WTC11 (cell line): ENCODE data around the gene IVD. TPM values are rescaled to one million over a fixed set of nuclear protein-coding genes. Genes with fewer than 3 reads are reported as not detected.

ENCODE experiments used
- ATAC-seq: fragments of 200-7000 bp; cut with Tn5 transposase; 2 replicates; pipeline ENCODE4 v1.10.0; 2021; ENCODE audit warnings: mild to moderate bottlenecking, moderate library complexity
- CTCF ChIA-PET: fragments of 300-600 bp; sonication (Branson Sonifier 250); formaldehyde crosslinking; loops from one replicate; lab custom pipeline; 2021; ENCODE audit warnings: antibody characterized with exemption; lab: Charles Lee
- POLR2A ChIA-PET: fragments of 350-600 bp; sonication (Branson Sonifier 250); formaldehyde crosslinking; loops from one replicate; lab custom pipeline; 2021; ENCODE audit warnings: antibody characterized with exemption; lab: Charles Lee
- DNase-seq: peaks from one replicate; pipeline ENCODE4 v3.0.0; 2021; ENCODE audit warnings: low spot score
- H3K27ac Mint-ChIP-seq: 2 replicates; pipeline ENCODE4 v1.8.0; 2021; ENCODE audit warnings: mixed read lengths
- H3K27me3 Mint-ChIP-seq: 2 replicates; pipeline ENCODE4 v1.8.0; 2021; ENCODE audit warnings: low read depth, mild to moderate bottlenecking, moderate library complexity, mixed read lengths
- H3K36me3 Mint-ChIP-seq: 2 replicates; pipeline ENCODE4 v1.8.0; 2021; ENCODE audit warnings: mixed read lengths
- H3K4me1 Mint-ChIP-seq: 2 replicates; pipeline ENCODE4 v1.8.0; 2022; ENCODE audit warnings: mixed read lengths
- H3K4me3 Mint-ChIP-seq: 2 replicates; pipeline ENCODE4 v1.8.0; 2021; ENCODE audit warnings: mild to moderate bottlenecking, moderate library complexity, mixed read lengths
- H3K9me3 Mint-ChIP-seq: 2 replicates; pipeline ENCODE4 v1.8.0; 2021; ENCODE audit warnings: mixed read lengths
- GABPB1 ChIP-seq: sonication (generic); formaldehyde crosslinking; IDR thresholded peaks from 2 replicates; pipeline ENCODE4 v1.8.1; 2023; ENCODE audit warnings: mild to moderate bottlenecking, missing genetic modification reagents
- GRHL2 ChIP-seq: fragments of 250-450 bp; sonication (Bioruptor Pico); IDR thresholded peaks from 2 replicates; pipeline ENCODE4 v1.8.0; 2022; ENCODE audit warnings: mild to moderate bottlenecking, moderate library complexity; ENCODE audit not compliant: insufficient replicate concordance, severe bottlenecking
- IRF2 ChIP-seq: sonication (generic); formaldehyde crosslinking; IDR thresholded peaks from 2 replicates; pipeline ENCODE4 v1.8.0; 2022; ENCODE audit warnings: low read depth, missing genetic modification reagents, borderline replicate concordance
- JUN ChIP-seq: sonication (generic); formaldehyde crosslinking; IDR thresholded peaks from 2 replicates; pipeline ENCODE4 v1.8.0; 2023; ENCODE audit warnings: mild to moderate bottlenecking, missing genetic modification reagents
- KAT7 ChIP-seq: sonication (generic); formaldehyde crosslinking; IDR thresholded peaks from 2 replicates; pipeline ENCODE4 v1.8.1; 2023; ENCODE audit warnings: missing genetic modification reagents, mild to moderate bottlenecking, borderline replicate concordance
- NFE2L1 ChIP-seq: sonication (generic); formaldehyde crosslinking; IDR thresholded peaks from 2 replicates; pipeline ENCODE4 v1.8.1; 2023; ENCODE audit warnings: missing genetic modification reagents
- SMAD3 ChIP-seq: sonication (generic); formaldehyde crosslinking; IDR thresholded peaks from 2 replicates; pipeline ENCODE4 v1.8.0; 2022; ENCODE audit warnings: missing genetic modification reagents, mild to moderate bottlenecking, borderline replicate concordance
- SOX15 ChIP-seq: fragments of 250-450 bp; sonication (Bioruptor Pico); IDR thresholded peaks from 2 replicates; pipeline ENCODE4 v1.9.0; 2021; ENCODE audit warnings: mild to moderate bottlenecking
- SP1 ChIP-seq: sonication (generic); formaldehyde crosslinking; conservative IDR thresholded peaks from 2 replicates; pipeline ENCODE4 v1.8.1; 2022; ENCODE audit warnings: missing genetic modification reagents
- TEAD4 ChIP-seq: sonication (generic); formaldehyde crosslinking; IDR thresholded peaks from 2 replicates; pipeline ENCODE4 v1.8.0; 2022; ENCODE audit warnings: mild to moderate bottlenecking, missing genetic modification reagents
- TP53 ChIP-seq: sonication (generic); formaldehyde crosslinking; IDR thresholded peaks from 2 replicates; pipeline ENCODE4 v1.8.1; 2023; ENCODE audit warnings: mild to moderate bottlenecking, missing genetic modification reagents
- ZNF219 ChIP-seq: sonication (generic); formaldehyde crosslinking; IDR thresholded peaks from 2 replicates; pipeline ENCODE4 v1.8.0; 2023; ENCODE audit warnings: missing genetic modification reagents, mild to moderate bottlenecking, borderline replicate concordance
- ZNF396 ChIP-seq: fragments of 250-450 bp; sonication (Bioruptor Pico); IDR thresholded peaks from 2 replicates; pipeline ENCODE4 v1.8.0; 2021; ENCODE audit warnings: mild to moderate bottlenecking, moderate library complexity, borderline replicate concordance
- total RNA-seq: library from RNA; stranded (reverse); gene quantifications from 3 replicates; pipeline ENCODE4 v1.2.3, GENCODE V29; 2021
- TF ChIP-seq, protein P1 (sequence below): sonication (generic); formaldehyde crosslinking; IDR thresholded peaks from 2 replicates; pipeline ENCODE4 v1.8.0; 2023; ENCODE audit warnings: missing genetic modification reagents
- TF ChIP-seq, protein P2 (sequence below): fragments of 250-450 bp; sonication (Bioruptor Pico); IDR thresholded peaks from 2 replicates; pipeline ENCODE4 v1.9.0; 2021; ENCODE audit warnings: mild to moderate bottlenecking, borderline replicate concordance
- TF ChIP-seq, protein P3 (sequence below): sonication (generic); formaldehyde crosslinking; IDR thresholded peaks from 2 replicates; pipeline ENCODE4 v1.8.0; 2022; ENCODE audit warnings: mild to moderate bottlenecking, missing genetic modification reagents
- TF ChIP-seq, protein P4 (sequence below): sonication (generic); formaldehyde crosslinking; IDR thresholded peaks from 2 replicates; pipeline ENCODE4 v1.8.1; 2023; ENCODE audit warnings: mild to moderate bottlenecking, missing genetic modification reagents
- TF ChIP-seq, protein P5 (sequence below): sonication (generic); formaldehyde crosslinking; IDR thresholded peaks from 2 replicates; pipeline ENCODE4 v1.8.1; 2022; ENCODE audit warnings: missing genetic modification reagents, borderline replicate concordance
- TF ChIP-seq, protein P6 (sequence below): sonication (generic); formaldehyde crosslinking; IDR thresholded peaks from 2 replicates; pipeline ENCODE4 v1.8.1; 2022; ENCODE audit warnings: low read depth, mild to moderate bottlenecking, moderate library complexity, missing genetic modification reagents, borderline replicate concordance

Gene IVD
- total RNA-seq, 1 experiment from 2014 or later, result 96.1 TPM

DNA sequence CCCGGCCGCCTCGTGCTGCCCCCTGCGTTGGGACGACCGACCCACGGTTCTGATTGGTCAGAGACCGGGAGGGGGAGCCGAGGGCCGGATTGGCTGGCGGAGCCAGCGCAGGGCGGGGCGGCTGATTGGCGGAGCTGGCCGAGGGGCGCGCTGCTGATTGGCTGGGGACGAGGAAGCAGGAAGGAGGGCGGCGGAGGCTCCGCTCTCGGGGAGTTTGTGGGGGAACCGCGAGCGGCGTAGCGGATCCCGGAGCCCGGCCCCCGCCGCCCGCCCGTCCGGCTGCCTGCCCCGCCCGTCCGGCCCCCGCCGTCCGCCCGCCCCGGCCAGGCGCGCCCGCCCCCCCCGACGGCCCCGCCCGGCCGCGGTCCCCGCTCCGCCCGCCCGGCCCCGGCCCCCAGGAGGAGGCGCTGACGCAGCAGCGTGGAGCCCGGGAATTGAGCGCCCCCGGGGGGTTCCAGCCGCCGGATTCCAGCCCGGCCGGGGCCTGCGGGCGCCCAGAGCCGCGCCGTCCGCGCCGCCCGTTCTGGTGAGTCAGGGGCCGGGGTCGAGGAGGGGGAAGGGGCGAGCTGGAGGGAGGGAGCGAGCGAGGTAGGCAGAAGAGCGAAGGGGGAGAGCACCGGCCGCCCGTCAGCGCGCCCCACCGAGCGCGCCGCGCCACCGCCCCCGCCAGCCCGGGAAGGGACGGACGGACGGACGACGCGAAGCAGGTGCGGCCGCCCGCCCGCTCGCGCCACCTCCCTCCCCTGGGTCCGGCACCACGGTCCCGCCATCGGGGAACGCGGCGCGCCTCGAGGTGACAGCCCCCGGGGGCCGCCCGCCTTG lies 35.4 kb downstream of the IVD start, which contains the start of gene BAHD1 (continued):
- TF ChIP-seq, protein P1, sequence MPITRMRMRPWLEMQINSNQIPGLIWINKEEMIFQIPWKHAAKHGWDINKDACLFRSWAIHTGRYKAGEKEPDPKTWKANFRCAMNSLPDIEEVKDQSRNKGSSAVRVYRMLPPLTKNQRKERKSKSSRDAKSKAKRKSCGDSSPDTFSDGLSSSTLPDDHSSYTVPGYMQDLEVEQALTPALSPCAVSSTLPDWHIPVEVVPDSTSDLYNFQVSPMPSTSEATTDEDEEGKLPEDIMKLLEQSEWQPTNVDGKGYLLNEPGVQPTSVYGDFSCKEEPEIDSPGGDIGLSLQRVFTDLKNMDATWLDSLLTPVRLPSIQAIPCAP (CRISPR knock-in tag), result no peak
- TF ChIP-seq SOX15 (CRISPR knock-in tag), result no peak
- TF ChIP-seq, protein P2, sequence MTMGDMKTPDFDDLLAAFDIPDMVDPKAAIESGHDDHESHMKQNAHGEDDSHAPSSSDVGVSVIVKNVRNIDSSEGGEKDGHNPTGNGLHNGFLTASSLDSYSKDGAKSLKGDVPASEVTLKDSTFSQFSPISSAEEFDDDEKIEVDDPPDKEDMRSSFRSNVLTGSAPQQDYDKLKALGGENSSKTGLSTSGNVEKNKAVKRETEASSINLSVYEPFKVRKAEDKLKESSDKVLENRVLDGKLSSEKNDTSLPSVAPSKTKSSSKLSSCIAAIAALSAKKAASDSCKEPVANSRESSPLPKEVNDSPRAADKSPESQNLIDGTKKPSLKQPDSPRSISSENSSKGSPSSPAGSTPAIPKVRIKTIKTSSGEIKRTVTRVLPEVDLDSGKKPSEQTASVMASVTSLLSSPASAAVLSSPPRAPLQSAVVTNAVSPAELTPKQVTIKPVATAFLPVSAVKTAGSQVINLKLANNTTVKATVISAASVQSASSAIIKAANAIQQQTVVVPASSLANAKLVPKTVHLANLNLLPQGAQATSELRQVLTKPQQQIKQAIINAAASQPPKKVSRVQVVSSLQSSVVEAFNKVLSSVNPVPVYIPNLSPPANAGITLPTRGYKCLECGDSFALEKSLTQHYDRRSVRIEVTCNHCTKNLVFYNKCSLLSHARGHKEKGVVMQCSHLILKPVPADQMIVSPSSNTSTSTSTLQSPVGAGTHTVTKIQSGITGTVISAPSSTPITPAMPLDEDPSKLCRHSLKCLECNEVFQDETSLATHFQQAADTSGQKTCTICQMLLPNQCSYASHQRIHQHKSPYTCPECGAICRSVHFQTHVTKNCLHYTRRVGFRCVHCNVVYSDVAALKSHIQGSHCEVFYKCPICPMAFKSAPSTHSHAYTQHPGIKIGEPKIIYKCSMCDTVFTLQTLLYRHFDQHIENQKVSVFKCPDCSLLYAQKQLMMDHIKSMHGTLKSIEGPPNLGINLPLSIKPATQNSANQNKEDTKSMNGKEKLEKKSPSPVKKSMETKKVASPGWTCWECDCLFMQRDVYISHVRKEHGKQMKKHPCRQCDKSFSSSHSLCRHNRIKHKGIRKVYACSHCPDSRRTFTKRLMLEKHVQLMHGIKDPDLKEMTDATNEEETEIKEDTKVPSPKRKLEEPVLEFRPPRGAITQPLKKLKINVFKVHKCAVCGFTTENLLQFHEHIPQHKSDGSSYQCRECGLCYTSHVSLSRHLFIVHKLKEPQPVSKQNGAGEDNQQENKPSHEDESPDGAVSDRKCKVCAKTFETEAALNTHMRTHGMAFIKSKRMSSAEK (CRISPR knock-in tag), result no peak
- no peak for TF ChIP-seq GRHL2 (CRISPR knock-in tag)
- TF ChIP-seq, protein P3, sequence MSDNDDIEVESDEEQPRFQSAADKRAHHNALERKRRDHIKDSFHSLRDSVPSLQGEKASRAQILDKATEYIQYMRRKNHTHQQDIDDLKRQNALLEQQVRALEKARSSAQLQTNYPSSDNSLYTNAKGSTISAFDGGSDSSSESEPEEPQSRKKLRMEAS (CRISPR knock-in tag), result peak; percentile 61; the same call in 1 of the 2 replicates
- no peak for TF ChIP-seq GABPB1 (CRISPR knock-in tag)
- peak; percentile 39; the same call in 1 of the 2 replicates for TF ChIP-seq KAT7 (CRISPR knock-in tag)
- TF ChIP-seq, protein P4, sequence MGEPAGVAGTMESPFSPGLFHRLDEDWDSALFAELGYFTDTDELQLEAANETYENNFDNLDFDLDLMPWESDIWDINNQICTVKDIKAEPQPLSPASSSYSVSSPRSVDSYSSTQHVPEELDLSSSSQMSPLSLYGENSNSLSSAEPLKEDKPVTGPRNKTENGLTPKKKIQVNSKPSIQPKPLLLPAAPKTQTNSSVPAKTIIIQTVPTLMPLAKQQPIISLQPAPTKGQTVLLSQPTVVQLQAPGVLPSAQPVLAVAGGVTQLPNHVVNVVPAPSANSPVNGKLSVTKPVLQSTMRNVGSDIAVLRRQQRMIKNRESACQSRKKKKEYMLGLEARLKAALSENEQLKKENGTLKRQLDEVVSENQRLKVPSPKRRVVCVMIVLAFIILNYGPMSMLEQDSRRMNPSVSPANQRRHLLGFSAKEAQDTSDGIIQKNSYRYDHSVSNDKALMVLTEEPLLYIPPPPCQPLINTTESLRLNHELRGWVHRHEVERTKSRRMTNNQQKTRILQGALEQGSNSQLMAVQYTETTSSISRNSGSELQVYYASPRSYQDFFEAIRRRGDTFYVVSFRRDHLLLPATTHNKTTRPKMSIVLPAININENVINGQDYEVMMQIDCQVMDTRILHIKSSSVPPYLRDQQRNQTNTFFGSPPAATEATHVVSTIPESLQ (CRISPR knock-in tag), result no peak
- peak; percentile 58; the same call in 1 of the 2 replicates for TF ChIP-seq SP1 (CRISPR knock-in tag)
- no peak for TF ChIP-seq ZNF396 (CRISPR knock-in tag)
- TF ChIP-seq TEAD4 (CRISPR knock-in tag), result no peak
- TF ChIP-seq, all 79 proteins: peak for 9

DNA sequence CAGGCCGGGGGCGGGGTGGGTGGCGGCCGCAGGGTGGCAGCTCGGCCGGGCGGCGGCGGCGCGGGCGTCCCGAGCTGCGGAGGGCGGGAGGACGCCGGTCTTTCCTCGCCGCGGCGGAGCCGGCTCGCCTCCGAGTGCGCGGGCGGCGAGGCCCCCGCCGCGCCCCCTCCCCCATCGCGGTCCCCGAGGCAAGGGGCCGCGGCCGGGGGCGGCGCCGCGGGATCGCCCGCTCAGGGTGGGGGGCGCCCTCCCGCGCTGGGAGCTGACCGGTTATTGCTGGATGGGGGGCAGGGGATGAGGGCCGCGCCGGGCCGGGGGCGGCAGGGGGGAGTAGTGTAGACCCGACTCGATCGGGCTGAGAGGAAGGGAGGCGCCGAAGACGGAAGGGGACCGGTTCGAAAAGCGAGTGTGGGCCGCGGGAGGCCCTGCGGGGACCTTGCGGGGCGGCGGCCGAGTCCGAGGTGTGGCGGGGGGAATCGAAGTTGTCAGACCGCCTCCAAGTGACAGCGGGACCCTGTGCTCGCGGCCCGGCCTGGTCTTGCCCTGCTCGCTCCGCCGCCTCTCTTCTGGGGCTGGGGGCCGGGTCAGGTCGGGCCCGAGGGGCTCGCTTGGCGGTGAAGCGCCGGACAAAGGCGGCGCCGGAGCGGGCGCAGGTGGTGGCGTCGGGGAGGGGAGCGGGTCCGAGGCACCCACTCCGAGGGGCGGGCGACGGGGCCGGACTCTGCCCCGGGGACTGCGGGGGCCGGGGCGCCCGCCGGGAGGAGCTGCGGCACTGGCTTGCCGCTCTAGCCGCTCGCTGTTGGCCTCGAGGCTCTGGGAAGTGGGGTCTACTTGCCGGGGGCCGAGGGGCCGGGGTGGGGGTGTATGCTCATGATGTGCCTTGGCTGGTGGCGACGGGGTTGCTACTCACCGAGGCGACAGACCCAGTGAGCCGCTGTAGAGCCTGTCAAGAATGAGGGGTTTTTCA lies 36.3 kb downstream of the IVD start:
- ChIA-PET CTCF (interaction anchor here (0.9 to 2.5 kb wide), 12 partner anchors 8 to 452 kb away, joined by 3 to 23 read pairs (median 4); partner anchors contain the start of genes INAFM2 and VPS18), POLR2A (interaction anchor here (1.8 to 3.2 kb wide), 2 partner anchors 10 to 119 kb away, joined by 4 to 32 read pairs; no protein-coding TSS in a partner anchor)
- Mint-ChIP-seq H3K27me3 (no peaks in the 10 kb centered on the region), H3K27ac (no peak overlapping the region), H3K4me1 (peaks cover 65% of the 10 kb centered on the region), H3K9me3 (no peaks in the 10 kb centered on the region), H3K4me3 (peak overlapping the region; percentile 80), H3K36me3 (0 out of 2 replicates have a peak, but pooled peaks cover 3% of the 10 kb centered on the region)
- ATAC-seq (no peak), DNase-seq (peak; percentile 38)
- TF ChIP-seq IRF2 (no peak), TP53 (no peak), JUN (CRISPR knock-in tag) (0 out of 2 replicates have a peak, but pooled peaks have one; percentile 0), SMAD3 (CRISPR knock-in tag) (no peak), GABPB1 (CRISPR knock-in tag) (no peak), ZNF219 (CRISPR knock-in tag) (peak; percentile 22; the same call in 1 of the 2 replicates), NFE2L1 (CRISPR knock-in tag) (no peak)
- TF ChIP-seq, protein P5, sequence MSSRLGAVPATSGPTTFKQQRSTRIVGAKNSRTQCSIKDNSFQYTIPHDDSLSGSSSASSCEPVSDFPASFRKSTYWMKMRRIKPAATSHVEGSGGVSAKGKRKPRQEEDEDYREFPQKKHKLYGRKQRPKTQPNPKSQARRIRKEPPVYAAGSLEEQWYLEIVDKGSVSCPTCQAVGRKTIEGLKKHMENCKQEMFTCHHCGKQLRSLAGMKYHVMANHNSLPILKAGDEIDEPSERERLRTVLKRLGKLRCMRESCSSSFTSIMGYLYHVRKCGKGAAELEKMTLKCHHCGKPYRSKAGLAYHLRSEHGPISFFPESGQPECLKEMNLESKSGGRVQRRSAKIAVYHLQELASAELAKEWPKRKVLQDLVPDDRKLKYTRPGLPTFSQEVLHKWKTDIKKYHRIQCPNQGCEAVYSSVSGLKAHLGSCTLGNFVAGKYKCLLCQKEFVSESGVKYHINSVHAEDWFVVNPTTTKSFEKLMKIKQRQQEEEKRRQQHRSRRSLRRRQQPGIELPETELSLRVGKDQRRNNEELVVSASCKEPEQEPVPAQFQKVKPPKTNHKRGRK (CRISPR knock-in tag), result no peak
- TF ChIP-seq, protein P6, sequence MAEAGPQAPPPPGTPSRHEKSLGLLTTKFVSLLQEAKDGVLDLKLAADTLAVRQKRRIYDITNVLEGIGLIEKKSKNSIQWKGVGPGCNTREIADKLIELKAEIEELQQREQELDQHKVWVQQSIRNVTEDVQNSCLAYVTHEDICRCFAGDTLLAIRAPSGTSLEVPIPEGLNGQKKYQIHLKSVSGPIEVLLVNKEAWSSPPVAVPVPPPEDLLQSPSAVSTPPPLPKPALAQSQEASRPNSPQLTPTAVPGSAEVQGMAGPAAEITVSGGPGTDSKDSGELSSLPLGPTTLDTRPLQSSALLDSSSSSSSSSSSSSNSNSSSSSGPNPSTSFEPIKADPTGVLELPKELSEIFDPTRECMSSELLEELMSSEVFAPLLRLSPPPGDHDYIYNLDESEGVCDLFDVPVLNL (CRISPR knock-in tag), result no peak
- TF ChIP-seq, protein P3 (CRISPR knock-in tag), result peak; percentile 13; the same call in 1 of the 2 replicates
